B cell (primary cell): ENCODE data around the gene BCHE. TPM values are rescaled to one million over a fixed set of nuclear protein-coding genes. Genes with fewer than 3 reads are reported as not detected.

ENCODE experiments used
- ATAC-seq: fragments of 200-7000 bp; cut with Tn5 transposase; one replicate; pipeline ENCODE4 v1.10.0; 2021; ENCODE audit warnings: low read depth, mild to moderate bottlenecking, moderate number of reproducible peaks, moderate library complexity
- CTCF ChIA-PET: fragments of 350-600 bp; sonication (Branson Sonifier 250); formaldehyde crosslinking; loops from one replicate; lab custom pipeline; 2021; ENCODE audit warnings: antibody characterized with exemption, inconsistent platforms; lab: Charles Lee
- POLR2A ChIA-PET: fragments of 350-600 bp; sonication (Branson Sonifier 250); formaldehyde crosslinking; loops from one replicate; lab custom pipeline; 2021; ENCODE audit warnings: antibody characterized with exemption; lab: Charles Lee
- DNase-seq: peaks from one replicate; pipeline ENCODE4 v3.0.0; 2013
- H2AFZ ChIP-seq: 2 replicates; pipeline ENCODE4 v1.6.1; 2012; ENCODE audit warnings: mild to moderate bottlenecking, low read depth, low read length; ENCODE audit not compliant: insufficient read depth, poor library complexity, severe bottlenecking
- H3K27ac ChIP-seq, 2 donors: 1 replicate in 1 of 2; 2 replicates in 1 of 2; pipeline ENCODE4 v1.5.1; 2012 to 2013; ENCODE audit warnings: low read length in 2 of 2, mild to moderate bottlenecking in 2 of 2, moderate library complexity in 1 of 2
- H3K27me3 ChIP-seq, 4 experiments: fragments of 200-600 bp in 1 of 4; sonication (generic) in 1 of 4; replicated peaks in 1 of 4; 1 replicate in 2 of 4; 2 replicates in 2 of 4; pipeline versions ENCODE4 v1.6.1 to v1.7.0; 2013 to 2016; ENCODE audit warnings: low read length in 3 of 4, mild to moderate bottlenecking in 2 of 4, mixed read lengths in 1 of 4, moderate library complexity in 1 of 4; ENCODE audit not compliant: insufficient read depth in 4 of 4, control insufficient read depth in 3 of 4; ENCODE audit errors: control extremely low read depth in 1 of 4
- H3K36me3 ChIP-seq, 2 experiments: replicated peaks in 1 of 2; 1 replicate in 1 of 2; 2 replicates in 1 of 2; pipeline versions ENCODE4 v1.6.1 to v1.7.1; 2013; ENCODE audit warnings: low read length in 1 of 2; ENCODE audit not compliant: insufficient read depth in 2 of 2, control insufficient read depth in 1 of 2; ENCODE audit errors: control extremely low read depth in 1 of 2, extremely low read depth in 1 of 2
- H3K4me1 ChIP-seq, 2 donors: fragments of 200-600 bp in 1 of 2; sonication (generic) in 1 of 2; 1 replicate in 1 of 2; 2 replicates in 1 of 2; pipeline versions ENCODE4 v1.5.1 to v1.6.1; 2013 to 2017; ENCODE audit warnings: low read length in 2 of 2; ENCODE audit not compliant: control insufficient read depth in 2 of 2, insufficient read depth in 2 of 2
- H3K4me2 ChIP-seq: replicated peaks from 2 replicates; pipeline ENCODE3; 2012; ENCODE audit warnings: mild to moderate bottlenecking, low read depth, low read length; ENCODE audit not compliant: poor library complexity, severe bottlenecking
- H3K4me3 ChIP-seq, 5 experiments: fragments of 200-600 bp in 1 of 5; sonication (generic) in 1 of 5; 1 replicate in 3 of 5; 2 replicates in 2 of 5; pipeline versions ENCODE4 v1.5.1 to v1.7.0; 2011 to 2016; ENCODE audit warnings: low read length in 4 of 5, mild to moderate bottlenecking in 4 of 5, low read depth in 2 of 5, control low read depth in 1 of 5, moderate library complexity in 1 of 5; ENCODE audit not compliant: insufficient read depth in 1 of 5; ENCODE audit errors: control extremely low read depth in 1 of 5, extremely low read depth in 1 of 5
- H3K79me2 ChIP-seq: fragments of 200-600 bp; sonication (generic); one replicate; pipeline ENCODE4 v1.6.0; 2016; ENCODE audit warnings: low read length; ENCODE audit not compliant: control insufficient read depth, insufficient read depth
- H3K9ac ChIP-seq: fragments of 200-600 bp; sonication (generic); 2 replicates; pipeline ENCODE4 v1.6.1; 2017; ENCODE audit warnings: mild to moderate bottlenecking, low read length, moderate library complexity
- H3K9me3 ChIP-seq, 3 donors: one replicate each; pipeline versions ENCODE4 v1.6.1 to v1.7.1; 2013; ENCODE audit warnings: low read length in 2 of 3; ENCODE audit not compliant: control insufficient read depth in 2 of 3, insufficient read depth in 1 of 3; ENCODE audit errors: control extremely low read depth in 1 of 3
- H4K20me1 ChIP-seq: 2 replicates; pipeline ENCODE4 v1.6.0; 2012; ENCODE audit warnings: mild to moderate bottlenecking, low read length; ENCODE audit not compliant: insufficient read depth, control insufficient read depth, poor library complexity, severe bottlenecking
- H3K27ac Mint-ChIP-seq: one replicate; pipeline ENCODE4 v1.8.0; 2021; ENCODE audit warnings: mixed read lengths
- H3K27me3 Mint-ChIP-seq: one replicate; pipeline ENCODE4 v1.8.0; 2021; ENCODE audit warnings: mixed read lengths
- H3K4me1 Mint-ChIP-seq: one replicate; pipeline ENCODE4 v1.8.0; 2021; ENCODE audit warnings: mixed read lengths
- H3K4me3 Mint-ChIP-seq: one replicate; pipeline ENCODE4 v1.8.0; 2021; ENCODE audit warnings: mixed read lengths
- H3K9me3 Mint-ChIP-seq: one replicate; pipeline ENCODE4 v1.8.0; 2022; ENCODE audit warnings: mixed read lengths; ENCODE audit not compliant: insufficient read depth
- CTCF ChIP-seq: fragments of 200-600 bp; IDR thresholded peaks from one replicate; pipeline ENCODE4 v1.8.0; 2022; ENCODE audit warnings: antibody characterized with exemption, mild to moderate bottlenecking
- EZH2 ChIP-seq: IDR thresholded peaks from 2 replicates; pipeline ENCODE4 v1.6.1; 2012; ENCODE audit warnings: borderline replicate concordance, low read depth, mild to moderate bottlenecking, moderate library complexity, low read length; ENCODE audit not compliant: insufficient read depth, poor library complexity, severe bottlenecking
- WGBS: methylation state at CpG from one replicate; pipeline ENCODE4 v1.1.5; 2013; ENCODE audit warnings: missing lambda C conversion rate; ENCODE audit not compliant: insufficient coverage; 5-methylcytosine and 5-hydroxymethylcytosine counted together
- intact Hi-C: fragments of 100-400 bp; cut with micrococcal nuclease; formaldehyde crosslinking; loops from one replicate; pipeline ENCODE4 v1.10.0; 2022
- polyA plus RNA-seq: library from polyadenylated mRNA; depleted of rRNA; stranded (reverse); fragments of >200 nt; gene quantifications from 2 replicates; pipeline ENCODE4 v1.2.3, GENCODE V29; 2012
- total RNA-seq, 2 donors: library from RNA; stranded (reverse); fragments of 120-200 nt in 1 of 2; gene quantifications; 1 replicate in 1 of 2; 2 replicates in 1 of 2; pipeline versions ENCODE4 v1.2.3 to v1.2.4, GENCODE V29; 2013 to 2022

BCHE gene
- total and polyA plus RNA-seq, 2 donors (not counting 1 experiment from before 2014, with no cell fraction given): not detected

- no peak for ATAC-seq
These were observed 111.9 kb downstream of the BCHE start for GRCh38 chr3:165725296-165725695.

More at GRCh38 chr3:165725296-165725695, 111.9 kb downstream of the BCHE start:
- Mint-ChIP-seq H3K4me3 (no peak overlapping the region), H3K4me1 (no peaks in the 10 kb centered on the region), H3K27me3 (no peaks in the 10 kb centered on the region), H3K27ac (no peak overlapping the region), H3K9me3 (peaks cover 3% of the 10 kb centered on the region)
- Histone ChIP-seq H3K4me2 (no peak overlapping the region), H3K79me2 (no peaks in the 10 kb centered on the region), H3K4me3 (no peak overlapping the region), H3K27ac (no peak overlapping the region), H3K9ac (no peak overlapping the region), H3K27me3 (no peaks in the 10 kb centered on the region), H4K20me1 (no peaks in the 10 kb centered on the region), H2AFZ (no peak overlapping the region), H3K9me3 (peaks cover 0 to 14% (median 0%) of the 10 kb centered on the region in 3 donors), H3K36me3 (no peaks in the 10 kb centered on the region), H3K4me1 (no peaks in the 10 kb centered on the region)
- WGBS: no CpG with 5 or more reads among the region's 2 CpGs
- no peak for DNase-seq
- ChIA-PET POLR2A (no interaction called here), CTCF (no interaction called here)
- intact Hi-C loops: no loop called here
- TF ChIP-seq EZH2 (no peak), CTCF (no peak)
